Measurements from ENCODE around the gene IL18BP.

IL18BP gene

DNA sequence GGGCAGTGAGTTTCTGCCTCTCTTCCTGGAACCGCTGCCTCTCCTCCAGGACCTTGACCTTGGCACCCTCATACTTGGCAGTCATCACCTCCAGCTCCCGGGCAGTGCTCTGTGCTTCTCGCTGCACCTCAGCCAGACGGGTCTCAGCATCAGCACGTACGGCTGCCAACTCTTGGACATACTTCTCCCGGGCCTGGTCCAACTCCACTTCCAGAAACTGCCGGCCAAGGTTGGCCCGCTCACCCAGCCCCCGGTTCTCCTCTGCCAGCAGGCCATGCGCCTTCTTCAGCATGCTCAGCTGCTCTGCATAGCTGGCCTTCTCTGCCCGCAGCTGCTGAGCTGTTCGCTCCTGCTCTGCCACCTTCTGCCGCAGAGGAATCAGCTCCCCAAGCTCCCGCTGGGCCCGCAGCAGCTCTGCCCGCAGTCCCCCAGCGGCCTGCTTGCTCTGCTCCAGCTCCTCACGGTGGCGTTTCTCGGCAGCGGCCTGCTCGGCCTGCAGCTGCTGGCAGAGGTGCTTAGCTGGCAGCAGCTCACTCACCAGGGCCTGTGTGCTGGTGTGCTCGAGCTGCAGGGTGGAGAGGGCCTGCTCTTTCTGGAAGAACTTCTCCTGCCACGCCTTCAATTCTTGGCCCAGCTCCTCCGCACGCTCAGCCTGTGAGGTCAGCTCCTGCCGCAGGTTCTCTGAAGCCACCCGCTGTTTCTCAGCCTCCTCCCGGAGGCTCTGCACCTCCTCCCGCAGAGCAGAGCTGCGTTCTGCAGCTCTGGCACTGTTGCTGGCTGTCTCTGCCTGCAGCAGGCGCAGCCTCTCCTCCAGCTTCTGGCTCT lies 14.4 kb downstream of the IL18BP start:
- DNase-seq (ENCODE audit: low read depth, low spot score): peak; percentile 84

DNA sequence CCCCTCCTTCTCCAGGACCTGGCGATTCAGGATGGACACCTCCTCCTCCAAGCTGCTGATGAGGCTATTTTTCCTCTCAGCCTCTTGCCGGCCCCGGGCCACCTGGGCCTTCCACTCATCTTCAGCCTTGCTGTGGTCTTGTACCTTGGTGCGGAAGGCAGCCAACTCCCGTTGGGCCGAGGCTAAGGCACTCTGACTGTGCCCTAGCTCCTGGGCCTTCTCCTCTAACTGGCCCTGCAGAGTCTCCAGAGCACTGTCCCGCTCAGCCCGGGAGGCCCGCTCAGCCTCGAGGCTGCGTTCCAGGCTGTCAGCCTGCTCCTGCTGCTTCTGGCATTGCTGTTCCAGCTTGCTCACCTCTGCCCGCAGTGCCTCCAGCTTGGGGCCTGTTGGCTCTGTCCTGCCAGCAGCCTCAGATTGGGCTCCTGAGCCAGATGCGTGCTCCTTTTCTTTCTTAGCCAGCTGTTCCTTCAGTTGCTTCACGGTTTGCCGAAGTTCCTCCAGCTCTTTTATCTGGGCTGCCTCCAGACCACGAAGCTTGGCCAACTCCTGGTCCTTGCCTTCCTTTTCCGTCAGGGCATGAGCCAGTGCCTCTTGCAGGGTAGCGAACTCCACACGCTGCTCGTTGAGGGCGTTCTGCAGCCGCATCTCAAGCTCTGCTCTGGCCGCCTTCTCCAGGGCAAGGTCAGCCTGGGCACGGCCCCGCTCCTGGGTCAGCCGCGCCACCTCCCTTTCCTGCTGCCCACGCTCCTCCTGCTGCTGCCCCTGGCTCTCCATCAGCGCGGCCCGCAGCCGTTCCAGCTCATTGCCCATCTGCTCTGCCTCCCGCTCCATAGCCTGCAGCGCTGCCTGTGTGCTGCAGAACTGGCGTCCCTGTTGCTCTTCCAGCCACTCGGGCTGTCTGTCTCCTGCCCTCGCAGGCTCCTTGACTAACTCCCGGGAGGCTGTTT lies 15.3 kb downstream of the IL18BP start:
- no peak for DNase-seq (ENCODE audit: low read depth, low spot score)

DNA sequence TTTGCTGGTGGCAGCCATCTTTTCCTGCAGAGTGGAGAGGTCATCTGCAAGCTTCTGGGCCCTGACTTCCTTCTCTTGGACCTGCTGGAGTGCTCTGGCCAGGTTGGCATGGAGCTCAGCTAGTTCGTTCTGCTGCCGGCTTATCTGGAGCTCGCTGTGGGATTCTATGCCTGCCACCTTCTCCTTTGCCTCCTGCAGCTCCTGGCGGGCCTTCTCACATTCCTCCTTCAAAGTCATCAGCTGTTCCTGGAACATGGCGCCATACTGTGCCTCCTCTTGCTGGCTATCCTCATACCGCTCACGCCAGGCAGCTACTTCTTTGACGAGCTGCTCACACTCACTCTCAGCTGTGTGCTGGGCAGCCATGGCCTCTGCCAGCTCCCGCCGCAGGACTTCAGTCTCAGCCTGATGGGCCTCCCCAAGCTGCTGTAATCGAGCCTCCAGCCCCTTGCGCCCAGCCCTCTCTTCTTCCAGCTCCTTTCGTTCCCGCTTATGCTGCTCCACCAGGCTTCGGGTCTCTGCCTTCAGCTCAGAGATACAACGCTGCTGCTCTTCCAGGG lies 16.1 kb downstream of the IL18BP start:
- DNase-seq (ENCODE audit: low read depth, low spot score): no peak

DNA sequence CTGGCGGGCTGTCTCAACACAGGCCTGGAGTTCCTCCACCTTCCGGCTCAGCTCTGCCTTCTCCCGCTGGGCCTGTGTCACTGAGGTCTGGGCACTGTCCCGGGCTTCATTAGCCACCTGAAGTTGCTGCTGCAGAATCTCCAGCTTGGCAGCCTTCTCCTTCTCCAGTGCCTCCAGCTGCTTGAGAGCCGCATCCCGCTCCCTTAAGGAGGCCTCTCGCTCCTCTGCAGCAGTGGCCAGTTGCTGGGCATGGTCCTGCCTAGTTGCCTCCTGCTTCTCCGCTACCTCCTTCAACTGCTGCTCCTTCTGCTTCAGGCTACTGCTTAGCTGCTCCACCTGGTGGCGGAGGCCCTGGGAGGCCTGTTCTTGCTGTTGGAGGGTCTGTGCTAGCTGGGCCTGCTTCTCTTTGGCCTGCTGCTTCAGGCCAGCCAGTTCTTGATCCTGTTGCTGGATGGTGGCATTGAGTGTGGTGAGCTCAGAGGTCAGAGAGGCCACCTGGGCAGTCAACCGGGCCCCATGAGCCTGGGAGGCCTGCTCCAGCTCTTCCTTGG lies 16.9 kb downstream of the IL18BP start:
- DNase-seq (ENCODE audit: low read depth, low spot score): peak; percentile 81

DNA sequence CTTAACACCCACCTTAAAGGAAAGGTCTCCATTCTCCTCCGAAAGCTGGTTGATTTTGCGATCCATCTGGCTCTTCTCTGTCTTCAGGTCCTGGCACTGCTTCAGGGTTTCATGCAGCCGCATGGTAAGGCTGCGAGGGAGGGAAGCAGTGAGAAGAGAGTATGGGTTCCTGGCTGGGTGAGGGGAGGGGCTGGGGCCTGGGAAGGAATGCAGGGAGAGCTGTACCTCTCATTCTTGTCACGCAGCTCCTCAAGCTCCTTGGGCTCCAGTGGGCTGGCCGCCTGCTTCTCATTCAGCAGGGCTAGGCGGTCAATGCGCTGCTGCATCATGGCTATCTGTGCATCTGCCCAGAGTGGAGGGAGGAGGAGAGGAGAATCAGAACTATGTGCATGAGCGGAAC lies 19.5 kb downstream of the IL18BP start:
- DNase-seq (ENCODE audit: low read depth, low spot score): no peak

DNA sequence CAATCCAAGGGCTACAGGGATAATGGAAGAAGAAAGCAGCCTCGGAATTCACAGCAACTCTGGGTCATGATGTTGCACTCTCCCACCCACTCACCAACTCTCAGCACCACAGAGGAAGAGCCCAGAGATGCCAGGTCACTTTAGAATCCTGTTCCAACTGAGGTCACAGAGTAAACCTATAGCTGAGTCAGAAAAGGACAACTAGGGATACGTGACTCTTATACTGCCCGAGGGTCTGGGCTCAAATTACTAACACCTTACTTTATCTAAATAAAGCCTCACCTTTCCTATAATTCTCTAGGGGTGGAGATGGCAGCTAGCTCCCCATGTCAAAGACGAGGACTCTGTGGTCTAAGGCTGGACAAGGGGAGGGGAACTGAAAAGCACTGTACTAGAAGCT lies 24.6 kb downstream of the IL18BP start:
- no peak for DNase-seq (ENCODE audit: low read depth, low spot score)

DNA sequence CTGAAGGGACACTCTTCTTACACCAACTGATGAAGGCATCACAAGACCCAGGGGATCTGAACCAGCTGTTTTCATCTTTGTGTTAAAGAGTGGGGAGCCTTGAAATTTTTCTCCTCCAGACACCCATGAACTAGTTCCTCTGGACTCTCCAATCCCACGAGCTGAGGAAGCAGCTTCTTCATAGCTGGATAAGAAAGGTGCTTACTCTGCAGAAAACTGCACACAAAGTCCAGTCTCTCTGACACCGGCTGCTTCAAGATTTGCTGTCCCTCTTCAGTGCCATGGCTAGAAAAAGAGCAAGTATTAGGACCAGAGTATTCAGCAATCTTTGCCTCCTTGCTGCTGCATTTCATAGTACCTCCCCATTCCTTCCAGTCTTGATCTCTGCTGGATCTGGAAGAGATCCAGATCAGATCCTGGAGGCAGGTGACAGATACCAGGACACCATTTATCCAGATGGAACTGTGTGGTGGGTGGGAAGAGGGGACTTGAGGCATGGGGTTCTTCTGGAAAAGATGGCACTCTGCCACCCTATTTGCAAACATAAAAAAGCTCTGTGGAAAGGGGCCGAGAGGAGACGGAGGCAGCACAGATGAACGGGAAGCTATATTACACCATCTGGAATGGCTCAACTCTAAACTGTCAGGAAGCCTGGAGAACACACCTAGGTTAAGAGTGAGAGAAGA lies 25.5 kb downstream of the IL18BP start:
- no peak for DNase-seq (ENCODE audit: low read depth, low spot score)

DNA sequence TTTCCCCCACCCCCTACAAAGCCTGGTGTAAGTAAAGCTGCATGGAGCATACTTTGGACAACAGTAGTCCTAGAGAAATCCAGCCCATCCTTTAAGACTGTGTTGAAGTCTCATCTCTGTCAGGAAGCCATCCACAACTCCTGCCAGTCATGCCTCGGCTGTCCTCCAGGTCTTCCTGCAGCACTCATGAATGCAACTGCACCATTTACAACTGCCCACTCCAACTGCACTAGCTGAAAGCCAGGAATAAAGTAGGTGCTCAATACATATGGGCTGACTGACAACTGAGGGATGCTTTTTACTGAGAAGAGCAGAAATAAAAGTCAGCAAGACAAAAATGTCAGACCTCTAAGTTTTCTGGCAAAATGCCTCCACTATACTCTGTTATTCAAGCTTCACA lies 27.4 kb downstream of the IL18BP start:
- DNase-seq (ENCODE audit: low read depth, low spot score): no peak

DNA sequence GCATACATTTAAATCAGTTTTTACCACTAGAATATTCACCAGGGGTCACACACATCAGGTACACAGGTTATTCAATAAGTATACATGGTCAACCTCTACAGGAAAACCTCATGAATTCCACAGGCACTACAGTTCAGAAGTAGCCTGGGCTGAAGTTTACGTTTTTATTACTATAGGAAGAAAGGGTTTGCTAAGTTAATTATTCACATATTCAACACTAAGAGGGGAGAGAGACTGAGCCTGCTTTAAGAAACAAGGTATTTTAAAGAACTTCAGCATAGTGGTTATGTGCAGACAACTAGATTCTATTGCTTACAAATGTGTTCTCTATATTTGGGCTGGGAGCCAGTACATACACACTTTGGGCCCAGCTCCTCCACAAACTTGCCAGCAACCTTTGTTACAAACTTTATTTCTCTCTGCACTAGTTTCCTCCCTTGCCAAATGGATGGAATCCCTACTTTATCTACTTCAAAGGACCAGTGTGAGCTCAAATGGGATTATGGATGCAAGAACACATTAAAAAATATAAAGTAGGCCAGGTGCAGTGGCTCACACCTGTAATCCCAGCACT lies 31.9 kb downstream of the IL18BP start:
- DNase-seq (ENCODE audit: low read depth, low spot score): no peak

DNA sequence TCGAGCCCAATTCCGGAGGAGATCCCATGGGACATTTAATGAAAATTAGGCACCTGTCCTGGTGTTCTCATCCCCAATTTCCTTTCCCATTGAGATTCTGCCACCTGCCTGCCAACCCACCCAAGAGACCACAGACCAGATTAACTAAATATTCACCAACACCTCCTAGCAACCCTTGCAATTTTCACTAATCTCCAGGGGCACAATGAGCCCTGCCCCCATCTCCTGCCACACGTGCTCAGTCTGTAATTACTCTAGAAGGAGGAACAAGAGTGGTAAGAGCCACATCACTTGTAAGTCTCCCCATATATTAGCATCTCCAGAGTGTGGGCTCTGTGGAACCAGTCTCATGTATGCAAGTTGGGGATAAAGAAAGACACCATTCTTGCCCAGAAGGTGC lies 38.0 kb downstream of the IL18BP start:
- no peak for DNase-seq (ENCODE audit: low read depth, low spot score)

DNA sequence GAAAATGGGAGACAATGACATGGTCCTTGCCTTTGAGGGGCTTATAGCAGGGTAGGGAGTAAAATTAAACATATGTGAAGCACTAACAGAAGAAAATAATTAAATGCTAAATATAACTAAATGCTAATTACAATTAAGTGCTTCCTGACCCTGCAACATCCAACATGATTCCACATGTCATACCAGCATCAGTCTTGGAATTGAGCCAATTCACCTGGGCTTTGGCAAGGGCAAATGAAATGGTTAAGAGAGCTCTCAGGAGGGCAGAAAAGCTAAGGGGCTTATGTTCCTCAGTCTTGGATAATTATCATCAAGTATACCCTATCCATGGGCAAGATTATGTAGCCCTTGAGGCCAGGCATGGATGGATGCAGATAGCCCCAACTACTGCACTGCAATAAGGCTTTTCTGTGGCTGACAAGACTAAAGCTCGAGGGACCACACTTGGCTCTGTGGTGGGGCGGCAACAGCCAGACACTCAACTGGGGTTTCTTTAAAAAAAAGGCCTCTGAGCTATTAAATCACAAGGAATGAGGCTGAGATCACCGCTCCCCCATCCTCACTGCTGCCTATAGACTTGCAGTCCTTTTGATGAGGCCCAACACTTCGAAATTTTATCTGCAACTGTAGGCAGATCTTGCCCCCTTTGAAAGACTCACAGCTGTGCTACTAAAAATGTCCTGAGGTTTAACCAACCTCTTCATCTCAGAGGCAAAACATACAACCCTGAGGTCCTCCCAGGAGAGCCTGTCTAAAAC lies 39.0 kb downstream of the IL18BP start:
- DNase-seq (ENCODE audit: low read depth, low spot score): no peak

DNA sequence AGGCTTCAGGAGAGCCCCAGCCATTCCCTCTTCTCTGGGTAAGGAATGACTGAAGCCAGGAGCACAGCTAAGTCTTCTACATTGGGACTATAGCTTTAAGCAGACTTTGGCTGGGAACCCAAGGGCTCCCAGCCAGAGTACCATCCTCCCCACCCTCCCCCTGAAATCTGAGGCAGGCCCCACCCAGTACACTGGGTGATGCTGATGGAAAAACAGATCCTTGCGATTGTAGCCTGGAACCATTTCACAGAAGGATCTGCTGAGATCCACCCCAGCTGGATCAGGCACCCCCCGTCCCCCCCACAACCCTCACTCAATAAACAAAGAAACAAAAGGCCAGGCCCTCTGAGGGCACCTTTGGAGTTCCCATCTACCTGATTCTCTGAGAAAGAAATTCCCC lies 39.8 kb downstream of the IL18BP start:
- no peak for DNase-seq (ENCODE audit: low read depth, low spot score)

DNA sequence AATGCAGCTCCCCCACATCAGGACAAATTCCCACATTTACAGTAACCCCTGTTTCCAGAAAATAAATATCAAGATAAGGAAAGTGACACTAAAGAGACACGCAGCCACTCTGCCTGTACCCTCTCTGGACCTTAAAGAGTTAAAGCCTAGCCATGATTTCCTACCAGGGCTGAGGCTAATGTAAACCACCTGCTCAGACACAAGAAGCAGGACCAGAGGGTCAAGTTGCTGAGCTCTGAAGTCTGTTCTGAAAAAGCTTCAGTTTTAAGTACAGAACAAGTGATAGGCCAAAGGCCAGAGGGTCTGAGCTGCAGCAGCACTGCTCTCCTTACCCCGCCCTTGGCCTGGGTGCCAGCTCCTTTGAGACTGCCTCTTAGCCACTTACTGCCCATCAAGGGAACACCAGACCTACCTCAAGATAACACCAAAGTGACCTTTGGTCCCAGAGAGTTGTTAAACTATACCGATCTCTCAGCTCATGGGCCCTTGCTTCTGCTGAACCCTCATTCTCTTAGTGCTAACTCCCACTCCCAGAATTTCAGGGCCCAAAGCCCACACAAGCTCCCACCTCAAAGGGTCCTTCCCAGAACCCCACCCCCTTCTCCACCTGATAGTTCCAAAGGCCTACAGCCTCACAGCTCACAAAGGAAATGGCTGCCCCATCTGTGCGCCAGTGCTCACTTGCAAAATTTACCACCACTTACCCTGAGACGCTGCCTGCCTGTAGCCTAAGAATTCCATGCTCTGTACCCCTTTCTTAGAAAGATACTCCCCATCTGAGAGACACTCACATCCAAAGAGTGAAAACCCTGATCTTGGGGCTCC lies 40.5 kb downstream of the IL18BP start:
- no peak for DNase-seq (ENCODE audit: low read depth, low spot score)

DNA sequence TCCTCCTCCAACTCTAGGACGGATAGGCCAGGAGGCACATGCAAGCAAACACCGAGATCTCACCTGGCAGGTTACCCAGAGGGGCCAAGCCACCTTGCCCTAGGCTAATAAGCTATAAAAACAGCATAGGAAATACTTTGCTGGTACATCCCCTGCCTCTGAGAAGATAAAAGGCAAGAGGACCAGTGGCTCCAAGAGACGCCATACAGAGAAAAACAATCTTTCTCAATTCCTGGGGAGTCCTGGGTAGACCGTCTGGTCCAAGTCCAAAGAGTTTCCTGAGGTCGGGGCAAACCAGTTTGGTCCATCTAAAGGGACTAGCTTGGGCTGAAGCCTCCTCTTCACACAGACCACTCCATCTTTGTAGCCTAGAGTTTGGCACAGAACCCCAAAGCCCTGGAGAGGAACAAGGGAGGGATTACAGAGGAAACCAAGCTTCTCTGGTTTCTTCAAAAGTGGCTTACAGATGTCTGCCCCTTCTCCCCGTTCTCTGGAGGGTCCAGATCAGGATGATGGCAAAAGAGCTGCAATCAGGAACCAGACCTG lies 41.2 kb downstream of the IL18BP start:
- DNase-seq (ENCODE audit: low read depth, low spot score): no peak

DNA sequence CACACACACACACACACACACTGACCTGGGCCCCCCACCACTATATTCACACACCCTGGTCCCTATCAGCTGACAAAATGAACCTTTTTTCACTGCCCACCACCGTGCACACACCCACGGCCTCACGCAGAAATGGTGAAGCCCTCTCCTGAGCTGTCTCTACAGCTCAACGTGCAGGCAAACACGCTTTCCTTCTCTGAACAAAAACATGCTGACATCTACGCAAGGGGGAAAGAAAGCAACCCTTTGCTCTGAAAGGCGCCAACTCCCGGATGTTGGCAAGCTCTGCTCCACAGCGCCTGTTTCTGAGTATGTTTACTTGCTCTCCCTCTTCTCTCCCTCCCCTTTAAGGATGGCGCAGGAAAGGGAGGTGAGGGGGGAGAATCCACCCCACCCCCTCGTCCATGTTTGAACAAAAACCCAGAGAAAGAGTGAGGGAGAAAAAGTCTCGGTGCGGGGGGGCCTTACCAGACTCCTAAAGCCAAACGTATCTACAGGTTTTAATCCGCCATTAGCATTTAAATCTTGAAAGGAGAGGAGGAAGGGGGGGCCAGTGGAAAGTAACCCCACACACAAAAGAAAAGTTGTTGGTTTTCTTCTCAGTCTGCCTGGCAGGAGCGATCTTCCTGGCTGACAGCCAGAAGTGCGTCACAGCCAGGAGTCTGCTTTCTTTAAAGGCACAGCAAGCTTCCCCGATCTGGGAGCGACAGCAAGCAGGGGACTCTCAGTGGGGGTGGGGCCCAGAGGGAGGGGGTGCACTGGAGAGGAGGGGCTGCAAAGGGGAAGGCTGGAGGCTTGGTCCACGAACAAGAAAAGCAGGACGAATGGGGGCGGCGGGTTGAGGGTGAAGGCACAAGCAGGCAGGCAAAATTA lies 42.0 kb downstream of the IL18BP start:
- peak; percentile 75 for DNase-seq (ENCODE audit: low read depth, low spot score)

DNA sequence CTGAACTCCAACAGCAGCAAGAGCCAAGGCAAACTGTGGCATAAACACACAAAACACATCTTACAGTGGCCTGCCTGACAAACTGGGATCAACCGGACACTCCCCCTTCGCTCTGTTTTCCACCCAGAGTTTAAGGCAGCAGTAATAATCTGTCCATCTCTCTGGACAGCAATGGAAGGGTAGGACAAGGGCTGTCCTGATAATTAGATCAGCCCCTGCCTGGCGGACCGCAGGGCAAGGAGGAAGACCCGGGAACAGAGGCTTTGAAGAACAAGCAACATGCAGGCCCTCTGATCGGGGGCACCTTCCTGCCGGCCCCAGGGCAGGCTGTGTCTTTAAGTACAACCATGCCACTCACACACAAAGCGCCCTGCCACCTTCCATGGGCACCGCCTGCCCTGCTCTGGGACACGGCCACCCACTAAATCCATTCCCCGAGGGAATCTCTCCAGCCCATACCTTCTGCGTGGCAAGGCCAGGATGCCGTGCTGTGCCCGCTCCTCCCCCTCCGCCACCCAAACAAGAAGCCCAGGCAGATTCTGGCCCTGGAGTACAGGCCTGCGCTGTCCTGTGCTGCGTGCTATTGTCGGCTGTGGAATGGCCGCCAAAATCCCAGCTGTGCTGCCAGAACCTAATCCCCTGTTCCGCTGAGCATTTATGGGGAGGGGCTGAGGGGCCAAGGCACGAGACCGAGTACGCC lies 42.8 kb downstream of the IL18BP start:
- DNase-seq (ENCODE audit: low read depth, low spot score): peak; percentile 77

DNA sequence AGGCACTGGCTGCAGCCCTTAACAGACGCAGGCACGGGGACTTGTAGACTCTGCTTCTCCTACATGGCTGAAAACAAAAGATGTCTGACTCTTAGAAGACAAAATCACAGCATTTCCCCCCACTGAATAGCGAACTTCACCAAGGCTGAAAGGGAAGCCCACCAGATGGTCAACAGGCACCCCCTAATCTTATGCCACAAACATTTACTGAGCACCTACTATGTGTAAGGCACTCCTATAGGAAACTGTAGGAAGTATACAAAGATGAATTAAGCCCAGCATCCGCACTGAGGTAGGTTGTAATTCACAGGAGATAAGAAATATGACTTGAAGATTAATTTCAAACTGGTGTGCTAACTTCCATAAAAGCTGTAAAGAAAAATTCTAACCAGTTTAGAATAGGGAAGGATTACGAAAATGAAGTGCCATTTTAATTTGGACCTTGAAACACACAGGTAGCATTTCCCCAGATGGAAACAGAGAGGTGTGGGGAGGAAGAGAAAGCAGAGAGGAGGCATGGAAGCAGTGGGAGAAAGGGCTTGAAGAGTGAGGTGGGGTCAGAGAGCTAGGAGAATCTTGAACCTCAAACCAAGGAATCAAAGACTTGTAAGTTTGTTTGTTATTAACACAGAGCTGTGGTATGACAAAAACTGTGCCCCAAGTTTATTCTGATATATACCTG lies 43.5 kb downstream of the IL18BP start:
- no peak for DNase-seq (ENCODE audit: low read depth, low spot score)

Data from ELF-1 (cell line).